HG02870 (cell line): ENCODE data around the gene ENTPD2.
"Not testable (repeated sequence)": the region's sequence is repeated elsewhere in the genome, so short reads cannot be mapped to it uniquely, and the experiment has no call there.

Experiments used
- ATAC-seq: cut with Tn5 transposase; IDR thresholded peaks from one replicate; pipeline ENCODE4 v1.9.1; 2021; ENCODE audit warnings: mild to moderate bottlenecking, moderate library complexity; ENCODE audit not compliant: unreplicated experiment

The ENTPD2 gene

DNA sequence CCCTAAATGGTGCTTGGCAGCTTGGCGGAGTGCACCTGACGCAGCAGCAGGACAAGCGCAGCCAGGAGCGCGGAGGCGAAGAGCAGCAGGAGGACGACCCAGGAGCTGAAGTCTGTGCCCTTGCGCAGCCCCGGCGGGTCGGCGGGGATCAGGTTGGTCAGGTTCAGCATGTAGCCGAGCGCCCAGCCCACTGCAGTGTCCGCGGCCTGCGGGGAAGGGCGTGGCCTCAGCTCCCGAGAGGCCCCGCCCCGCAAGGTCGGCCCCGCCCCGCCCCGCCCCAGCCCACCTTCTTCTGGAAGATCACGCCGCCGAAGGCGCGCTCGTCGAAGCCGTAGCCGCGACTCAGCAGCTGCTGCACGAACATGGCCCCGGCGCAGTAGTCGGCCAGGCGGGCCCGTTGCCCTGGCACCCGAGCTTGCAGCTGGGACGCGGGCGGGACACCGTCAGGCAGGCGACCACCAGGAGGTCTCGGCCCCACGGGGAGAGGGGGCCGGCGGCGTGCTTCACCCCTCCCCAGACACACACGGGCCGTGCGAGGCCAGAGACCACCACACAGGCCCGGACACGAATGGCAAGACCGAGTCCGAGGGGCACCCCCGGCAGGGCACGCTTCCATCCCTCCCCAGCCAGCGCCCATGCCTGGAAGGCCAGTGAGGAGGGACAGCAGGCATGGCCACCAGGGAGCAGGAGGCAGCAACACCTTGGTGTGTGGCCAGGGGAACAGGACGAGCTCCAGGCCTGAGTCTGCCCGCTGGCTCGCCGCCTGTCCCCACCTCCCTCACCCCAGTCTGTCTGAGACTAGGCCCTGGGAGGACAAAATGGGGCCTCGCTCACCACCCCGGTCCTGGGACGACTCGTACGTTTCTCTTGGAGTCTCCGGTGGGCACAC lies 5.0 kb downstream of the ENTPD2 start:
- ATAC-seq, result no peak

DNA sequence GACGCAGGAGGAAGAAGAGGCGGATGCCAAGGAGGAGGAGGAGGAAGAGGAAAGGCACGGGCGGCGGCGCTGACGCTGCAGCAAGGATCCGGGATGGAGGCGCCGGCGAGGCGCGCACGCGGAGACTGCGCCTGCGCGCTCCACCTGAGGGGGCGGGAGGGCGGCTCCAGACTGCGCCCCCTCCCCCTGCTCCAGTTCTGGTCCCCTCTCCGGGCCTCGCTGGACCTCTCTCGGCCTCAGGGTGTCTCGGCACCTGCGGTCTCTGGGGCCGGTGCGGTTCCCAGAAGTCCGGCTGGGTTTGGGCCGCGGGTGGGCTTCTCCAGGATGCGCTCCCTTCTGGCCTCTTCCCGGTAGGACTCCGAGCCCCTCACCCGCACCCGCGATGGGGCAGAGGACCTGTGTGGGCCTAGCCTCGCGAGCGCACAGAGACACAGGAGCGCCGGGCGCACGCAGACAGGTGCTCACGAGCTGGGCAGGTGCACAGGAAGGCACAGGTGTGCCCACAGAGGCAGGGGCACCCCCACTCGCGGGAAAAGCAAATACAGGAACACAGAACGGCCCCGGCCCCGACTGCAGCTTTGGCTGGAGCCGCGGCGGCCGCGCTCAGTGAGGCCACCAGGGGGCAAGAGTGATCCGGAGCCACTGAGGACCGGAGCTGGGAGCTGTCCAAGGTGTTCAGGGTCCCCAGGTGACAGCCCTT lies 7.6 kb downstream of the ENTPD2 start, which contains the start of gene NPDC1:
Gene NPDC1, minus strand, starts transcription at position 90 of the 700 bp plus-strand sequence. CDS start 188 bp downstream, outside the sequence.
- no peak for ATAC-seq

DNA sequence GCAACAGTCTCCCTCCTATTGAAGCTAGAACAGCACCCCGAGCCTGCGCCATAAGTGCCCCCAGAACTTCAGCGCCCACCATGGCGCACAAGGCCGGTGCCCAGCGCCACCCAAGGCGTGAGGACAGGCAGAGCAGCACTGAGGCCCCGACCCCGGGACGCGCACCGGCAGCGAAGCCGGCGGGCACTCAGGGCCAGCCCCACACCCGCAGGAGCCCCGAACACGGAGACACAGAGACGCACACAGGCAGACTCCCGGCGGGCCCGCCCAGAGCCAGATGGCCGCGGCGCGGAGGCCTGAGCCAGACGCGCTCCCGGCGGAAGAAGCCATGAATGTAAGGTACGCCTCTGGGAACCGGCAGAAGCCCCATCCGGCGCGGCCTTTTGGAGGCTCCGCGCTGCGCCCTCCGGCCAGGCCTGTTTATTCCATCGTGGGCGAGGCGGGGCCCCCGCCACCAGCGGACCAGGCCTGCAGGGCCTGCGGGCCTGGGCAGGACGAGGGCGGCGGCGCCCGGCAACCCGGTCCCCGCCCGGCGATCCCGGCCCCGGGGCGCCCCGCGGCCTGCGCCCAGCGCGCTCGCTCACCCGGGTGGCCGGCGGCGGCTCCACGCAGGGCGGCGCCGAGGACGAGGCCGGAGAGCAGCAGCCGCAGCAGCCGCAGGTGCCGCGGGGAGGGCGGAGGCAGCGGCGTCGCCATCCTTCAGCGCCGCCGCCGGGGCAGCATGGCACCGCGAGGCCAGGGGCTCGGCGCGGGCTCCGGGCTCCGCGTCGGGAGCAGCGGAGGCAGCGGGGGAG lies 8.4 kb downstream of the ENTPD2 start:
- ATAC-seq, result no peak

DNA sequence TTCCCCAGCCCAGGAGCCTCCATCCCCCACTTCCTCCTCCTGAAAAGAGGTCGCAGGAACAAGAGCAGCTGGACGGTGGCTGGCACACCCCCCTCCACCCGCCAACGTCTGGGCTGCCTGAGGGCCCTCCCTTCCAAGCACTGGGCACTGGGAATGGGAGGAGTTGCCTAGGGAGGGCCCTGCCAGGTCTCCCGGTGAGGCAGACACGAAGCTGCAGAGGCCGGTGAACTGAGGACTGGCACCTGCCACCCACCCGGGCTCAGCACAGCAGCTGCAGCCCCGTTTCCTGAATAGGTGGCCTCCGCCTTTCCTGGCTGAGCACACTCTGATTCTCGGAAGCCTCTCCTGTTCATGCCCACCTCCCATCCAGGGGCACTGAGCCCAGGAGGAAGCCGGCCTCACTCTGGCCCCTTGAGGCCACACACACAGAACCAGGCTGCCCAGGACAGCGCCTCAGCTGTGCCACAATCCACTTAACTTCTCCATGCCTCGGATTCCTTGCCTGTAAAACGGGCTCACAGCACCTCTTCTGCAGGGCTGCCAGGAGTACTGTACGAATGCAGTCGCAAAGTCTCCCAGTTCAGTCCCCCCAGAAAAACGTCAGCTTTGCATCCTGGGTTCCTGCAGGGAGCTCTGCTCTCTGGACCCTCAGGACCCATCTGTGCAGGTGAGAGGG lies 9.2 kb downstream of the ENTPD2 start:
- no peak for ATAC-seq

DNA sequence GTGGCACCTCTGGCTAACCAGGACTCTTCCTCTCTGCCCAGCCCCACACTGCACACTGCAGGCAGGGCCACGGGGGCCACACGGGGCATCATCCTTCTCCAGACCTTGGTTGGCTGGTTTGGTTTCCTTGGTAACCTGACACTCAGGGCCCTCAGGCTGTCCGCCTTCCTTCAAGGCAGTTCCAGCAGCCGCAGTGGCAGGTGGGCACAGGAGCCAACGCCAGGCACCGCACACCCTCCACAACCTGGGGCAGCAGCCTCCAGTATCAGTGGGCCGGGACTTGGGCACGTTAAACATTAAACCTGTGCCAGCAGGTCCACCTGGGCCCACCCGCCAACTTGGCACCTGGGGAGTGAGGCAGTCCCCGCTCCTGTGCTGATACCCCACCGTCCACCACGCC lies 9.8 kb downstream of the ENTPD2 start:
- ATAC-seq, result no peak

DNA sequence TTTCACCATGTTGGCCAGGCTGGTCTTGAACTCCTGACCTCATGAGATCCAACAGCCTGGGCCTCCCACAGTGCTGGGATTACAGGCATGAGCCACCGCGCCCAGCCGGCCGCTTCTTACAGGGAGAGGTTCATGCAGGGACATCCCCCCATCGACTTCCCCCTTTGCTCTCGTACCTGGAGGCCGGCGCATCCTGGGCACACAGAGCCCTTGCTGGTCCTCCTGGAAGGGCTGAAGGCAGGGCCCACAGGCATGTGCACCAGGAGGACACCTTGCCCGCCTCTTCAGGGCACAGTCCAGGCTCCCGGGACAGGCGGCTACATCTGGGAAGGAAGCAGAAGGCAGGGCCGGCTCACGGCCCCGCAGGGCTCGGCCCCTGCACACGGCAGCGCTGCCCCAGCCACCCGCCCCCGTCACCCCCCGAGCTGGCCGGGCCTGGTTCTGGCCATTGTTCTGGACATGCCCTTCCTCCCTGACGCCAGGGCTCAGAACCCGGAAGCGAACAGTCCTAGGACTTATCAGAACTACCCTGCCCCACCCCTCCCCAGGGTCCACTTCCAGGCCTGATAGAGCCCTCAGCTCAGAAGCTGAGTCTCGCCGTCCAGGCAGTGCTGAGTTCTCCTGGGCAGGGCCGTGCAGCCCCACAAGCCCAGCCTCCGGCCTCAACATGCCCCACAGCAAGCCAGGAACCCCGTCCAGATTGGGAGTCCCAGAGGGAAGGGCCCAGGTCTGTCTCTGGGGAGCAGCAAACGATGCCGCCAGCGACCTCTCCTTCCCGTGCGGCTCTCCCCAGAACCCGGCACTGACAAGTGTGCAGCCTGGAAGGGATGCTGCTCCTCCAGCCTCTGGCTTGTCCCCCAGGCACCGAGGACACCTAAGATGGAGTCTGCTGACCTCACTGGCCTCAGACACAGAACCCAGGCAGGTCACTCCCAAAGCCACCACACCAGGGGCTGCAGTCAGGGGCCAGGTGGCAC lies 10.8 kb downstream of the ENTPD2 start:
- no peak for ATAC-seq

DNA sequence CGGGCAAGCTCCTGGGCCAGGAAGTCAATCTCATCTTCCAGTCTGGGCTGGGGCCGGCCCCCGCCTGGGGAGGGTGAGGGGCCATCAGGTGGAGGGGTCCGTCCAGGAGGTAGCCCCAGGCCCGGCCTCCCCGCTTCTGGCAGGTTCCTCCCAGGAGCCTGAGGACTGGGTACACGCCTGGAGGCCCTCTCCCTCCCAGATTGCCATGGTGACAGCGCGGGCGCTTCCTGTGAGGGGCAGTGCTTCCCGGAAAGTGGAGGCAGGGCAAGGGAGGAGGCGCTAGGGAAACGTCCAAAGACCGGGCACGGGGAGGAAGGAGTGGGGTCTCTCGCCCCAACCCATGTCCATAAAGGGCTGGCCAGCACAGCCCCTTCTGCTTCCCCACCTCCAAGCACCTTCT lies 12.7 kb downstream of the ENTPD2 start:
- no peak for ATAC-seq

DNA sequence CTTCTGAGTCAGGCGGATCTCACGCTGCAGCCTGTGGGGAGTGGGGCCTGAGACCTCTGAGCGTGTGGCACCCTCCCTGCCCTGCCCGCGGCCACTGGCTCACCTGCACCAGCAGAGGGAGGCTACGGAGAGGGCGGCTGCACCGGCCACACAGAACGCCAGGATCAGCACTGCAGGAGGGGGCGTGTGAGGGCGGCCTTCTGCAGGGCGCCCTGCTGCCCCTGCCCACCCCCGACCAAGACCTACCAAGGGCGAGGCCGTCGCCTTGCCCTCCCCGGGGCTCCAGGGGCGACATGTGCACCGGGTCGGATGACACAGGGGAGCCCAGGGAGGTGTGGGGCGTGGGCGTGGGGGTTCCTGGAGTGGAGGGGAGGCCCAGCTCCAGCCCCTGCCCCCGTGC lies 13.3 kb downstream of the ENTPD2 start:
- ATAC-seq, result no peak

DNA sequence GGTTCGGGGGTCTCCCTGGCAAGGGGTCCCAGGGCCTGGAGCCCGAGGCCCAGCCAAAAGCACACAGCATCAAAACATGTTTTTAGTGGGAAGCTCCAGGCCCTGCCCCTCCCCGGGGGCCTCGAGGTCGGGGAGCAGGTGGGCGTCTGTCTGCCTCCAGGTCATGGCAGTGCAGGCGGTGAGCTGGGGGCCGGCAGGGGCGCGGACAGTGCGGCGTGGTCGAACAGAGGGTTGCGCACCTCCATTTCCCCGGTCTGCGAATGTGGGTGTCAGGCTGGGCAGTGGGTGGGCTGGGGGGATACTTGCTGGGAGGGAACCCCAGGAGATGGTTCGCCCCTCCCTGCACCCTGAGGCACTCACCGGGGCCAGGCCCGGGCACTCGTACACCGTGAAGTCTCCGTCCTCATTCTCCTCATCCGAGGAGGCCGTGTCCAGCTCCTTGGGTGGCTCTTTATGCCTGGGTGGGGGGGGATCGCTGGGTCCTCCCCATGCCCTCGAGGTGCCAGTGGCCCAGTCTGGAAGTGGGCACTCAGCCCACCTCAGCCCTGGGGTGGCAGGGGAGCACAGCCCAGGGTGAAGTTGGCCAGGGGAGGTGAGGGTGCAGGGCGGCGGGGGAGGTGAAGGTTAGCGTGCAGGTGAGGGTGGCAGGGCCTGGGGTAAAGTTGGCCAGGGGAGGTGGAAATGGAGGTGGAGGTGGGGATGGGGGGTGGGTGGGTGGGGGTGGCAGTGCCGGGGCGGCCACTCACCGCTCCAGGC lies 14.1 kb downstream of the ENTPD2 start:
- no peak for ATAC-seq

DNA sequence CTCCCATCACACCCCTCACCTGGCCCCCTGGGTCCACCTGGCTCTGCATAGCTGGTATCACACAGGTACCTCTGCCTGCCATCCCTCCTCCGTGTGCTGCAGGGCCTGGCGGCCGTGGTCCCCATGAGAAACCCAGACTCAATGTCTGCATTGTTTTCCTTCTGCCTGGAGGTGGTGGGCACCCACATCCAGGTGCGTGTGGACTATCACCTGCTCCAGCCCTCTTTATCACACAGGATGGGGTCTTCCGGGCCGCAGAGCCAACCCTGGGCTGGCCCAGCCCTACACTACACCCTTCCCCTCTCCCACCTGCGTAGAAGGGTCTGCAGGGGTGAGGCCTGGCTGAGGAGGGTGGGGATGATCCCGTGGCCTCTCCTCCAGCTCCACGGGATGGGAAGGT lies 14.9 kb downstream of the ENTPD2 start:
- no peak for ATAC-seq

DNA sequence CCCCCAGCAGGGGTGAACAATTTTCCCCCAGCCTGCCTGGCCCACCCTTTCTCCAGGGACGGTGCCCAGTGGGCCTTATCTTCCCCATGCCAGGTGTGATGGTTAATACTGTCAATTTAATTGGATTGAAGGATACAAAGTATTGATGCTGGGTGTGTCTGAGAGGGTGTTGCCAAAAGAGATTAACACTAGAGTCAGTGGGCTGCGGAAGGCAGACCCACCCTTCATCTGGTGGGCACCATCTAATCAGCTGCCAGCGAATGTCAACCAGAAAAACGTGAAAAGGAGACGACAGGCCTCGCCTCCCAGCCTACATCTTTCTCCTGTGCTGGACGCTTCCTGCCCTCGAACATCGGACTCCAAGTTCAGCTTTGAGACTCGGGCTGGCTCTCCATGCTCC lies 16.4 kb downstream of the ENTPD2 start:
- ATAC-seq, result no peak

DNA sequence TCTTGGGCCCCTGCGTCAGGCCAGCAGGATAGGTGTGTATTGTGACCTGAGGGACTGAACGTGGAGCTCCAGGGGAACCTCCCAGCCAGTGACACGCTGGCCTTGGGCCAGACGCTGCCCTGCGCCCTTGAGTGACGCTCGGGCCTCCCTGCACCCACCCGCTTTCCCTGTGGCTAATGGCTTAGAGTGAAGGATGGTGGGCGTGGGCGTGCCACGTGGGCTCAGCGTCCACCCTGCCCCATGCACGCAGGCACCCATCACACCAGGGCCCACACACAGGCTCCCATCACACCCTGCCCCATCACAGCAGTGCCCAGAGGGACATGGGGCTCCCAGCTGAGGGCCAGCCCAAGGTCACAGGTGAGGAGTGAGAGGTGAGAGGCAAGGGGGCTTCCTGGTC lies 16.8 kb downstream of the ENTPD2 start:
- ATAC-seq, result no peak

DNA sequence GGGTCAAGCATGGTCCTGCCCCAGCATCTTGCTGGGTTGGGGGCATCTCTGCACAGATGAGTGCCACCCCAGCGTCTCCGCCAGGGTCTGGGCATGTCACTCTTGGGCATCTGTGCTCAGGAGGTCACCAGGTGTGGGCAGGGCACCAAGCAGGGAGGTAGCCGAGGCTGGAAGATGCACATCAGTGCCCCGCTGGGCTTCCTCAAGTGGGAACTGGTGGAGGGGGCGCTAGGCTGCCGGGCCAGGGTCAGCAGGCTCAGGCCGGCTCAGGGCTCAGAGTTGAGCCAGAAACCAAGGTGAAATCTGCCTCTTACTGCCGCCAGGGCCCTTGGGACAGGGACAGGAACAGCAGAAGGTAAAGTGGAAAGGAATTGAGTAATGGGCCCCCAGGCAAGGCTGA lies 17.9 kb downstream of the ENTPD2 start:
- no peak for ATAC-seq

DNA sequence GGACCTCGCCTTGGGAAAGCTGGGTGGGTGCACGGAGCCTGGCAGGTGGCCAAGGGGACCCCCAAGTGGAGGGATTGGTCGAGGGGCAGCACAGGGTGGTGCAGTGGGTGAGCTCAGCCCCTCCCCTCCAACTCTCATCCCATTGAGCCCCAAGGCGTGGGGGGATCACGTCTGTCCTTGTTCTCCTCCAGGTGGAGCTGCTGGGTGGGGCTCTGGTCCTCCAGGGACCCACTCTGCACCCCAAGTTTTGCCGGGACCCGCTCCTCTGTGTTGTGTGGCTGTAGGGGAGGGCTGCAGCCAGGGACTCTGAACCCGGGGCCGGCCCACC lies 18.4 kb downstream of the ENTPD2 start:
- no peak for ATAC-seq

DNA sequence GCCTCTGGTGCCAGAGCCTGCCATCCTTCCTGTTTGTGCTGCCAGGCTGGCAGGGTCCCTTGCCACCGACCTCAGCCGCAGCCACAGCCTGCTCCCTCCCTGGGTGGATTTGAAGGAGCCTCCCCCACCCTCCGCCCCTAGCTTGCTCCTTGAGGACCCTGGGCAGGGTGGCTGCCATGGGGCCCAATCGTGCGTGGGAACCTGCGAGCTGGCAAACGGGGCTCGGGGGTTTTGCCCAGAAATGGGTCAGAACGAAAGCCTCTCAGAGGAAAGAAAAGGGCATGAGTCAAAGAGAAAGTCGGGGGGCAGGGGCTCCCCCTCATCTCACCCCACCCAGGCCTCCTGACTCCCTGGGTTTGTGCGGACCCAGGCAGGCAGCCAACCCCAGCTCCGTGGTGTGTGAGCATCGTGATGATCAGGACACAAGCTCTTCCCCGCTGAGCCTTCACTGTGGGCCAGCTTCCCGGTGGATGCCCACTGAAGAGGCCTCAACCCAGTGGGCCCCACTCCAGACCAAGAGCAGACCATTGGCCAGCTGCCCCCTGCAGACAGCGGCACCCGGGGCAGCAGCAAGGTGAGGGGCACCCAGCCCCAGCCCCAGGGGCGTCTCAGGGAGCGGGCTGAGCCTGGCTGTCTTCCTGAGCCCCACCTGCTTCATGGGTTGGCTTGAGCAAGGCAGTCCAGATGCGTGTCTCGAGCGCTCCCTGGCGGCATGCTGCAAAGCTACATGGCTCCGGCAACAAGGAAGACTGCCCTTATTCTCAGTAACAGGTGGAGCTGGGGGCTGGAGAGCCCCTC lies 19.0 kb downstream of the ENTPD2 start:
- ATAC-seq, result no peak

DNA sequence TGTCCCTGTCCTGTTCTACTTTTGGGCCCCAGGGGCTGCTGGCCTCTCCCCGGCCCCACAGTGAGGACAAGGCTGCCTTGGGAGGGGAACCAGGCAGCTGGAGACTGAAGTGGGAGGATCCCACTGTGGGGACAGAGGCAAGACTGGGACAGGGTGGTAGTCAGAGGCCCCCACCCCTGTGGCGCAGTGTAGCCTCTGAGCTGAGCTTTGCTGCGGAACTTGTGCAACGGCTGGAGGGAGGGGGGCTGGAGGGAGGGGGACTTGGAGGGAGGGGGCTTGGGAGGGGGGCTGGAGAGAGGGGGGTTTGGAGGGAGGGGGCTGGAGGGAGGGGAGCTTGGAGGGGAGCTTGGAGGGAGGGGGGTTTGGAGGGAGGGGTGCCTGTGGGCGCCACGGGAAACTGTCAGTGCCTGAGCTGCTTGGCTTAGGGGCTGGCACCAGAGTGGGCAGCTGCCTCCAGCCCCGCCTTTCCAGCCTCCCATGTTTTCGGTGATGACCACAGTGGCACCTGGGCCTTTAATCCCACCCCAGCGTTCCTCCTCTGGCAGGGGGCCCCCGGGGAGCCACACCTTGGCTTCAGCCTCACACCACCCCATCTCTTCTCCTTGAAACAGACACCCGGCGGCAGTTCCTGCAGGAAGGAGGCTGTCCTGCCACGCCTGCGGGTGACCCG lies 19.7 kb downstream of the ENTPD2 start:
- no peak for ATAC-seq

DNA sequence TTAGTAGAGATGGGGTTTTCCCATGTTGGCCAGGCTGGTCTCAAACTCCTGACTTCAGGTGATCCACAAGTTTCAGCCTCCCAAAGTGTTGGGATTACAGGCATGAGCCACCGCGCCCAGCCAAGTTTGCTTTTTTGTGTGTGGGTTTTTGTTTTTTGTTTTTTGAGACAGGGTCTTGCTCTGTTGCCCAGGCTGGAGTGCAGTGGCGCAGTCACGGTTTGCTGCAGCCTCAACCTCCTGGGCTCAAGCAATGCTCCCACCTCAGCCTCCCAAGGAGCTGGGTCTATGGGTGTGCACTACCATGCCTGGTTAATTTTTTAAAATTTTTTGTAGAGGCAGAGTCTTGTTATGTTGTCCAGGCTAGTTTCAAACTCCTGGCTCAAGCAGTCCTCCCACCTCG lies 20.4 kb downstream of the ENTPD2 start:
- not testable (repeated sequence) for ATAC-seq

DNA sequence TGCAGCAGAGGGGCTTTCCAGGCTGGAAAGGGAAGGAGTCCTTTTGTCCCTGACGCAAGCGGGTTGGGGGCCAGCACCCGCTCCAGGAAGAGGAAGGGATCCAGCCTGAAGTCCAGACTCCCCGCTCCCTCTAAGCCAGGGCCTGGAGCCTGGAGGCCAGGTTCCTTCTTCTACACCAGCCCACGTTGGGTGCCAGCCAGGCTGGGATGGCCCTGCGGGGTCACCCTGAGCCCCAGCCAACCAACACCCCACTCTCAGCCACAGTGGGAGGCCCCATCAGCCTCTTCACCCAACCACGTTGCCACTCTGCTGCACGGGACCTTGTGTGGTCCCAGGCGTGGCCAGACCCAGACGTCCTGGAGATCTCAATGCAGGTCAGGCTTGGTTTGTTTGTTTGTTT lies 21.0 kb downstream of the ENTPD2 start:
- no peak for ATAC-seq
